Skeletal muscle tissue (tissue), 4 donors: ENCODE data around the gene RXFP2. TPM values are rescaled to one million over a fixed set of nuclear protein-coding genes. Genes with fewer than 3 reads are reported as not detected.

Experiments
- H3K27ac ChIP-seq: one replicate; pipeline ENCODE4 v1.7.0; 2013; ENCODE audit warnings: mild to moderate bottlenecking, low read depth, low read length, inconsistent platforms
- H3K27me3 ChIP-seq, 3 donors: one replicate each; pipeline ENCODE4 v1.7.0; 2013; ENCODE audit warnings: low read length in 3 of 3; ENCODE audit not compliant: control insufficient read depth in 3 of 3, insufficient read depth in 3 of 3
- H3K36me3 ChIP-seq, 3 donors: one replicate each; pipeline ENCODE4 v1.7.0; 2013; ENCODE audit warnings: low read length in 3 of 3; ENCODE audit not compliant: control insufficient read depth in 3 of 3, insufficient read depth in 3 of 3
- H3K4me1 ChIP-seq, 3 donors: one replicate each; pipeline ENCODE4 v1.7.0; 2013; ENCODE audit warnings: low read length in 3 of 3, mild to moderate bottlenecking in 3 of 3; ENCODE audit not compliant: control insufficient read depth in 3 of 3, insufficient read depth in 3 of 3
- H3K4me3 ChIP-seq, 3 donors: one replicate each; pipeline ENCODE4 v1.7.0; 2013; ENCODE audit warnings: low read length in 3 of 3
- H3K9ac ChIP-seq, 3 donors: one replicate each; pipeline ENCODE4 v1.7.0; 2013; ENCODE audit warnings: low read length in 3 of 3, mild to moderate bottlenecking in 3 of 3, moderate library complexity in 2 of 3, low read depth in 1 of 3
- H3K9me3 ChIP-seq, 3 donors: one replicate each; pipeline ENCODE4 v1.7.0; 2013; ENCODE audit warnings: low read length in 3 of 3; ENCODE audit not compliant: control insufficient read depth in 3 of 3
- total RNA-seq: library from RNA; depleted of rRNA; stranded (reverse); fragments of >200 nt; gene quantifications from one replicate; pipeline ENCODE4 v1.2.3, GENCODE V29; 2014
- donor health status: Osteomylitis.

The RXFP2 gene
- total RNA-seq, 1 donor from 2014 or later = under 0.01 TPM

GRCh38 chr13:31781064-31781463 is 41.7 kb downstream of the RXFP2 start:
- Histone ChIP-seq H3K9ac (no peak overlapping the region), H3K4me1 (no peaks in the 10 kb centered on the region), H3K27me3 (no peaks in the 10 kb centered on the region), H3K36me3 (no peaks in the 10 kb centered on the region), H3K9me3 (no peaks in the 10 kb centered on the region), H3K27ac (no peak overlapping the region), H3K4me3 (no peak overlapping the region)

GRCh38 chr13:31786011-31786410 is 46.7 kb downstream of the RXFP2 start:
- no peaks in the 10 kb centered on the region for H3K9me3 ChIP-seq
- no peaks in the 10 kb centered on the region for H3K4me1 ChIP-seq
- H3K9ac ChIP-seq = no peak overlapping the region
- H3K4me3 ChIP-seq = no peak overlapping the region
- no peaks in the 10 kb centered on the region for H3K36me3 ChIP-seq
- H3K27me3 ChIP-seq = no peaks in the 10 kb centered on the region
- H3K27ac ChIP-seq = no peak overlapping the region

- Histone ChIP-seq H3K9me3 (no peaks in the 10 kb centered on the region), H3K36me3 (no peaks in the 10 kb centered on the region), H3K9ac (no peak overlapping the region), H3K4me1 (no peaks in the 10 kb centered on the region), H3K27ac (no peak overlapping the region), H3K4me3 (no peak overlapping the region), H3K27me3 (no peaks in the 10 kb centered on the region)
Observed at GRCh38 chr13:31790992-31791391, 51.7 kb downstream of the RXFP2 start.

GRCh38 chr13:31793246-31793645 is 53.9 kb downstream of the RXFP2 start:
- Histone ChIP-seq H3K9ac (no peak overlapping the region), H3K9me3 (no peaks in the 10 kb centered on the region), H3K27ac (no peak overlapping the region), H3K27me3 (no peaks in the 10 kb centered on the region), H3K4me1 (no peaks in the 10 kb centered on the region), H3K4me3 (no peak overlapping the region), H3K36me3 (no peaks in the 10 kb centered on the region)

GRCh38 chr13:31794452-31794851 is 55.1 kb downstream of the RXFP2 start:
- Histone ChIP-seq H3K4me1 (no peaks in the 10 kb centered on the region), H3K9me3 (no peaks in the 10 kb centered on the region), H3K27ac (no peak overlapping the region), H3K9ac (no peak overlapping the region), H3K4me3 (no peak overlapping the region), H3K27me3 (no peaks in the 10 kb centered on the region), H3K36me3 (no peaks in the 10 kb centered on the region)

- no peak overlapping the region for H3K9ac ChIP-seq
- H3K4me1 ChIP-seq = no peaks in the 10 kb centered on the region
- no peaks in the 10 kb centered on the region for H3K27me3 ChIP-seq
- H3K27ac ChIP-seq = no peak overlapping the region
- H3K36me3 ChIP-seq = no peaks in the 10 kb centered on the region
- no peaks in the 10 kb centered on the region for H3K9me3 ChIP-seq
- no peak overlapping the region for H3K4me3 ChIP-seq
Observed at GRCh38 chr13:31797154-31797775, 57.9 kb downstream of the RXFP2 start.

- no peak overlapping the region for H3K4me3 ChIP-seq
- H3K27ac ChIP-seq = no peak overlapping the region
- H3K9me3 ChIP-seq = no peaks in the 10 kb centered on the region
- no peak overlapping the region for H3K9ac ChIP-seq
- no peaks in the 10 kb centered on the region for H3K27me3 ChIP-seq
- H3K4me1 ChIP-seq = no peaks in the 10 kb centered on the region
- H3K36me3 ChIP-seq = no peaks in the 10 kb centered on the region
Observed at GRCh38 chr13:31798189-31798588, 58.9 kb downstream of the RXFP2 start.

GRCh38 chr13:31801088-31801487 is 61.8 kb downstream of the RXFP2 start:
- Histone ChIP-seq H3K9me3 (no peaks in the 10 kb centered on the region), H3K4me3 (no peak overlapping the region), H3K36me3 (no peaks in the 10 kb centered on the region), H3K27me3 (no peaks in the 10 kb centered on the region), H3K4me1 (no peaks in the 10 kb centered on the region), H3K9ac (no peak overlapping the region), H3K27ac (no peak overlapping the region)

- no peaks in the 10 kb centered on the region for H3K9me3 ChIP-seq
- no peaks in the 10 kb centered on the region for H3K36me3 ChIP-seq
- no peaks in the 10 kb centered on the region for H3K4me1 ChIP-seq
- H3K9ac ChIP-seq = no peak overlapping the region
- H3K27me3 ChIP-seq = no peaks in the 10 kb centered on the region
- H3K4me3 ChIP-seq = no peak overlapping the region
- H3K27ac ChIP-seq = no peak overlapping the region
Observed at GRCh38 chr13:31803311-31803710, 64.0 kb downstream of the RXFP2 start.

- no peaks in the 10 kb centered on the region for H3K9me3 ChIP-seq
- no peak overlapping the region for H3K4me3 ChIP-seq
- H3K27me3 ChIP-seq = no peaks in the 10 kb centered on the region
- no peaks in the 10 kb centered on the region for H3K36me3 ChIP-seq
- no peak overlapping the region for H3K27ac ChIP-seq
- H3K9ac ChIP-seq = no peak overlapping the region
- no peaks in the 10 kb centered on the region for H3K4me1 ChIP-seq
Observed at GRCh38 chr13:31805841-31806240, 66.5 kb downstream of the RXFP2 start.
